Measurements from ENCODE around the gene PDAP1. TPM values are rescaled to one million over a fixed set of nuclear protein-coding genes. Genes with fewer than 3 reads are reported as not detected.
A peak's percentile ranks its signal among the peaks of the same experiment; 100 is the strongest.

PDAP1 gene
- polyA plus RNA-seq (2011; rRNA removed), result 60.2 and 68.1 TPM in 2 replicates
- 19.4 and 24.3 TPM in 2 replicates for polyA minus RNA-seq (2011; rRNA and poly(A)+ RNA removed)

GRCh38 chr7:99408379-99409191 is at the start of gene PDAP1, which contains the start of gene BUD31:
PDAP1 (minus strand) TSS chr7:99408597; CDS start chr7:99408548, 49 bp downstream.
BUD31 (plus strand) TSS chr7:99408969; CDS start chr7:99411093, 2,124 bp downstream.
- Histone ChIP-seq H3K9me3 (ENCODE audit: control insufficient read depth, insufficient read depth, low read length) (no peaks in the 10 kb centered on the region), H3K27ac (ENCODE audit: low read depth, low read length) (peak within 1 kb of the TSS; percentile 99), H3K4me3 (ENCODE audit: low read depth, low read length) (peak within 1 kb of the TSS; percentile 99), H3K27me3 (ENCODE audit: control insufficient read depth, insufficient read depth, low read length) (no peaks in the 10 kb centered on the region)
- TF ChIP-seq, protein P1, sequence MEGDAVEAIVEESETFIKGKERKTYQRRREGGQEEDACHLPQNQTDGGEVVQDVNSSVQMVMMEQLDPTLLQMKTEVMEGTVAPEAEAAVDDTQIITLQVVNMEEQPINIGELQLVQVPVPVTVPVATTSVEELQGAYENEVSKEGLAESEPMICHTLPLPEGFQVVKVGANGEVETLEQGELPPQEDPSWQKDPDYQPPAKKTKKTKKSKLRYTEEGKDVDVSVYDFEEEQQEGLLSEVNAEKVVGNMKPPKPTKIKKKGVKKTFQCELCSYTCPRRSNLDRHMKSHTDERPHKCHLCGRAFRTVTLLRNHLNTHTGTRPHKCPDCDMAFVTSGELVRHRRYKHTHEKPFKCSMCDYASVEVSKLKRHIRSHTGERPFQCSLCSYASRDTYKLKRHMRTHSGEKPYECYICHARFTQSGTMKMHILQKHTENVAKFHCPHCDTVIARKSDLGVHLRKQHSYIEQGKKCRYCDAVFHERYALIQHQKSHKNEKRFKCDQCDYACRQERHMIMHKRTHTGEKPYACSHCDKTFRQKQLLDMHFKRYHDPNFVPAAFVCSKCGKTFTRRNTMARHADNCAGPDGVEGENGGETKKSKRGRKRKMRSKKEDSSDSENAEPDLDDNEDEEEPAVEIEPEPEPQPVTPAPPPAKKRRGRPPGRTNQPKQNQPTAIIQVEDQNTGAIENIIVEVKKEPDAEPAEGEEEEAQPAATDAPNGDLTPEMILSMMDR (IDR thresholded peaks at IDR 0.05; ENCODE audit: low read depth, low read length), result no peak
- ChIA-PET POLR2A (interaction anchor here (0.6 to 1.9 kb wide), 16 partner anchors 8 to 430 kb away, joined by 3 to 12 read pairs (median 5); partner anchors contain the start of genes ARPC1A, CPSF4, PTCD1 and ZNF789), CTCF (interaction anchor here (1.1 kb wide), 1 partner anchor 8 kb away, joined by 3 read pairs; no protein-coding TSS in a partner anchor)
- peak; percentile 88 for DNase-seq (ENCODE audit: low read depth, low spot score)

- Histone ChIP-seq H3K9me3 (ENCODE audit: control insufficient read depth, insufficient read depth, low read length) (no peaks in the 10 kb centered on the region), H3K4me3 (ENCODE audit: low read depth, low read length) (no peak overlapping the region), H3K27ac (ENCODE audit: low read depth, low read length) (no peak overlapping the region), H3K27me3 (ENCODE audit: control insufficient read depth, insufficient read depth, low read length) (no peaks in the 10 kb centered on the region)
- ChIA-PET POLR2A (no interaction called here), CTCF (no interaction called here)
- TF ChIP-seq, protein P1 (IDR thresholded peaks at IDR 0.05; ENCODE audit: low read depth, low read length), result no peak
- DNase-seq (ENCODE audit: low read depth, low spot score), result no peak
These were observed 49.5 kb upstream of the PDAP1 start for GRCh38 chr7:99457650-99458493.

DNA sequence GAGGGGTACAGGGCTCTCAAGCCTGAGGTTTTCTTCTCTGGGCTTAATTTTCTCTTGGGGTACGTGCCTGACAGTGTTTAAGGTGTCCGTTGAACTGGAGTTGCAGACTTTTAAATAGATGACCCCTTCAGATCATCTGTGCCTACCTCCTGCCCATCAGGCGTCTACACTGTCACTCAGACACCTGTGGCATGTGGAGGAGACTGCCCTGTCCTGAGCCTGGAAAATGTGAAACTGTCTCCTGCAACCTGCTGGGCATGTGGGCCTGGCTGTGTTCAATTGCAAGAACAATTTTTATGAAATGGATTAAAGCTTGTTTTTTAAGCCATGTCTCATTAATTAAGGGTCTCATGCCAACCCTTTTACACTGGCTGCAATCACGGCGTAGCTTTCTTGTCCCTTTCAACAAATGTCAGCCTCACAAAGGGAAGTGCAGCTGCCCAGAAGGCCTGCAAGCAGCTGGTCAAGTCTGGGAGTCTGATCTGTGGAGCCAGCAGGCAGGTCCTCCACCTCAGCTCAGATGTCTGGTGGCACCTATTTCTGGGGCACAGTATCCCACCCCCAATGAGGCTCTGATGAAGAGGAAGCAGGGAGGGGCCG is 48.8 kb upstream of the PDAP1 start:
- Histone ChIP-seq H3K27ac (ENCODE audit: low read depth, low read length) (no peak overlapping the region), H3K9me3 (ENCODE audit: control insufficient read depth, insufficient read depth, low read length) (no peaks in the 10 kb centered on the region), H3K4me3 (ENCODE audit: low read depth, low read length) (no peak overlapping the region), H3K27me3 (ENCODE audit: control insufficient read depth, insufficient read depth, low read length) (no peaks in the 10 kb centered on the region)
- TF ChIP-seq, protein P1 (IDR thresholded peaks at IDR 0.05; ENCODE audit: low read depth, low read length), result no peak
- CTCF ChIA-PET, result no interaction called here
- DNase-seq (ENCODE audit: low read depth, low spot score), result no peak
- POLR2A ChIA-PET, result no interaction called here

DNA sequence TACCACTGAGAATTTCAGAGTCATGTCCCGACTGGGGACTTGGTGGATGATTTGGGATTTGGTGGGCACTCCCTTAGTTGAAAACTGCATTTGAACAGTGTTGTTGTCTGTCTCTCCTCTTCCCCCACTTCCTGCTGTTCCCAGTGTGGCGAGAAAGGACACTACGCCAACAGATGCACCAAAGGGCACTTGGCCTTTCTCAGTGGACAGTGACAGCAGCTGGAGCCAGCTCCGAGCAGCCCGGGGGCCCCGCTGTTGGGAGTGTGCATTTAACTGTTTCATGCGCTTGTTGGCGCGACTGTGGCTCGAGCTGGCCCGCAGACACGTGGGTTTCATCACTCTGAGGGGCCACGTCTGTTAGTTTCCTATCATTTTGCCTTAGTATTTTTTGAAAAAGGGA is 47.9 kb upstream of the PDAP1 start:
- ChIA-PET CTCF (interaction anchor here (0.5 kb wide), 1 partner anchor 597 kb away, joined by 6 read pairs; no protein-coding TSS in a partner anchor), POLR2A (no interaction called here)
- Histone ChIP-seq H3K27ac (ENCODE audit: low read depth, low read length) (no peak overlapping the region), H3K9me3 (ENCODE audit: control insufficient read depth, insufficient read depth, low read length) (no peaks in the 10 kb centered on the region), H3K27me3 (ENCODE audit: control insufficient read depth, insufficient read depth, low read length) (no peaks in the 10 kb centered on the region), H3K4me3 (ENCODE audit: low read depth, low read length) (no peak overlapping the region)
- TF ChIP-seq, protein P1 (IDR thresholded peaks at IDR 0.05; ENCODE audit: low read depth, low read length), result no peak
- DNase-seq (ENCODE audit: low read depth, low spot score), result no peak
